Mucosa of stomach (tissue), 1 donor: ENCODE data around the gene PLXNB3.
"Not testable (repeated sequence)": the region's sequence is repeated elsewhere in the genome, so short reads cannot be mapped to it uniquely, and the experiment has no call there.

Source experiments
- H3K27me3 ChIP-seq: one replicate; pipeline ENCODE4 v1.7.0; 2013; ENCODE audit warnings: mild to moderate bottlenecking, low read length; ENCODE audit not compliant: control insufficient read depth, insufficient read depth
- H3K36me3 ChIP-seq: one replicate; pipeline ENCODE4 v1.7.0; 2013; ENCODE audit warnings: low read length; ENCODE audit not compliant: control insufficient read depth, insufficient read depth
- H3K4me1 ChIP-seq: one replicate; pipeline ENCODE4 v1.7.0; 2013; ENCODE audit warnings: mild to moderate bottlenecking, low read length; ENCODE audit not compliant: control insufficient read depth, insufficient read depth
- H3K4me3 ChIP-seq: one replicate; pipeline ENCODE4 v1.7.0; 2013; ENCODE audit warnings: low read length
- H3K9ac ChIP-seq: one replicate; pipeline ENCODE4 v1.7.0; 2013; ENCODE audit warnings: mild to moderate bottlenecking, low read length, moderate library complexity
- H3K9me3 ChIP-seq: one replicate; pipeline ENCODE4 v1.7.0; 2013; ENCODE audit warnings: mild to moderate bottlenecking, low read length, moderate library complexity; ENCODE audit not compliant: control insufficient read depth
- donor health status: Pancreatic carcinoma.

PLXNB3 gene

GRCh38 chrX:153726286-153727122 is 37.5 kb upstream of the PLXNB3 start:
- no peaks in the 10 kb centered on the region for H3K36me3 ChIP-seq
- no peaks in the 10 kb centered on the region for H3K9me3 ChIP-seq
- H3K4me3 ChIP-seq, result no peak overlapping the region
- H3K9ac ChIP-seq, result no peak overlapping the region
- H3K4me1 ChIP-seq, result peaks cover 37% of the 10 kb centered on the region
- no peaks in the 10 kb centered on the region for H3K27me3 ChIP-seq

DNA sequence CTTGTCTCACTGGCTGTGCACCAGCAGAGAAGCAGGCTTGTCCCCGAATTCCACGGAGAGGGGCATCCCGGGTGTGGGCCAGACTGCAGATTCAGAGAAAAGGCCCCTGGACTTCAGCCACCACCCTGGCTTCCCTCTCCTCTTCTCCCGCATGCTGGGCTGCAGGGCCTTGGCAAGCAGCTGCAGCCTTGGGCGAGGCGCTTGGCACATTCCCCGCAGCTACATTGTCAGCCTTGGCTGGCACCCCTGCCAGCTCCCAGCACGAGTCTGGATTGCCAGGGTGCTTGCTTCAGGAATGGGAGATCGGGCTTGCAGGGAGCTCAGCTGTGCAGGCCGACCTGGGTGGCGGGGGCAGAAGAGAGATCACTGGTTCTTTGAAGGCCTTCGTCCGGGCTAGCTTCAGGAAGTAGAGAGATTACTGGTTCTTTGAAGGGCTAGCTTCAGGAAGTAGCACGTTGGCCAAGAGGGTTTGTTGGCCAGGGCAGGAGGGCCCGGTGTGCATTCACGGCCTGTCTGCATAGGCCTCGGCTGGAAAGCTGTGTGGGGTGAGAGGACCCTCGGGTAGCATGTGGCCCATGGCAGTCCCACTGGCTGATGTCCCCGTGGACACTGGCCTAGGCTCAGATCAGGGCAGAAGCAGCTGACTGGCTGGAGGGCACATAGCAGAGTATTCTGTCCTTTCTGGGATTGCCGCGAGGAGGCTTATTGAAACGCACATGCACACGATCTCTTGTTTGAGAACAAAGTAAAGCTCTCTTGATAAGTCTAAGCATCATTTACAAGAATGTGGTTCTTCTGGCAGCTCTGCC is 36.7 kb upstream of the PLXNB3 start:
- peaks cover 33% of the 10 kb centered on the region for H3K4me1 ChIP-seq
- no peak overlapping the region for H3K4me3 ChIP-seq
- H3K9me3 ChIP-seq, result no peaks in the 10 kb centered on the region
- no peak overlapping the region for H3K9ac ChIP-seq
- no peaks in the 10 kb centered on the region for H3K27me3 ChIP-seq
- H3K36me3 ChIP-seq, result no peaks in the 10 kb centered on the region

GRCh38 chrX:153728095-153728494 is 36.0 kb upstream of the PLXNB3 start:
- H3K9ac ChIP-seq, result no peak overlapping the region
- no peaks in the 10 kb centered on the region for H3K27me3 ChIP-seq
- H3K4me3 ChIP-seq, result no peak overlapping the region

GRCh38 chrX:153728951-153729631 is 35.0 kb upstream of the PLXNB3 start:
- H3K36me3 ChIP-seq, result no peaks in the 10 kb centered on the region
- H3K4me1 ChIP-seq, result peaks cover 31% of the 10 kb centered on the region
- H3K9me3 ChIP-seq, result no peaks in the 10 kb centered on the region
- H3K9ac ChIP-seq, result no peak overlapping the region
- H3K27me3 ChIP-seq, result no peaks in the 10 kb centered on the region
- H3K4me3 ChIP-seq, result no peak overlapping the region

More at GRCh38 chrX:153728095-153728494, 36.0 kb upstream of the PLXNB3 start:
- no peaks in the 10 kb centered on the region for H3K9me3 ChIP-seq
- H3K4me1 ChIP-seq, result peaks cover 31% of the 10 kb centered on the region
- H3K36me3 ChIP-seq, result no peaks in the 10 kb centered on the region

- H3K4me1 ChIP-seq, result peaks cover 31% of the 10 kb centered on the region
- H3K9ac ChIP-seq, H3K27me3 ChIP-seq, H3K9me3 ChIP-seq, H3K36me3 ChIP-seq, H3K4me3 ChIP-seq: not testable (repeated sequence)
Measured at GRCh38 chrX:153730115-153730514, 33.9 kb upstream of the PLXNB3 start.

DNA sequence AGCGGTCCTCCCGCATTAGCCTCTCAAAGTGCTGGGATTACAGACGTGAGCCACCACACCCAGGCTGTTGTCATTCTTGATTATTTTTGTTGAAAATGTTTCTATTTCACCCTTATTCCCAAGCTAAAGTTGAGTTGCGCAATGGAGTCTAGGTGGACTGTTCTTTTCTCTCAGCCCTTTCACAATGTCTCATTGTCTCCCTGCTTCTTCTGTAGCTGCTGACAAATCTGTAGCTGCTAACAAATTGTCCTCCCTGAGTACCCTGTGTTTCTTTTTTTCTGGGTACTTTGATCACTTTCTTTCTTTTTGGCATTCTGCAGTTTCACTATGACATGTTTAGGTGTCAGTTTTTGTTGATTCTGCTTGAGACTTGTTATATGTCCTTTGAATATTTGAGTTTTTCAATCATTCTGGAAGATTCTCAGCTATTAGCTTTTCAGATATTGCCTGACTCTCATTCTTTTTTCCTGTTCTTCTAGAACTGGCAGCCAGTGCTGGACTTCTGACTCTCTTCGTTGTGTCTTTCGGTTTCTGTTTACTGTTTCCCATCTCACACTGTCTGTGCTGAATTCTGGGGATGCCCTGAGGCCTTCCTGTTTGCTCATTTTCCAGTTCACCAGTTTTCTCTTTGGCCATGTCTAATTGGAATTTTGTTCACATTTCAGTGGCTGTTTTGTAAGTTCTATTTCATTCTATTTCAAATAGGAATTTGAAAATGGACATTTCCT is 32.8 kb upstream of the PLXNB3 start:
- no peaks in the 10 kb centered on the region for H3K9me3 ChIP-seq
- H3K27me3 ChIP-seq, result no peaks in the 10 kb centered on the region
- peaks cover 19% of the 10 kb centered on the region for H3K4me1 ChIP-seq
- no peaks in the 10 kb centered on the region for H3K36me3 ChIP-seq
- H3K9ac ChIP-seq, result no peak overlapping the region
- no peak overlapping the region for H3K4me3 ChIP-seq

DNA sequence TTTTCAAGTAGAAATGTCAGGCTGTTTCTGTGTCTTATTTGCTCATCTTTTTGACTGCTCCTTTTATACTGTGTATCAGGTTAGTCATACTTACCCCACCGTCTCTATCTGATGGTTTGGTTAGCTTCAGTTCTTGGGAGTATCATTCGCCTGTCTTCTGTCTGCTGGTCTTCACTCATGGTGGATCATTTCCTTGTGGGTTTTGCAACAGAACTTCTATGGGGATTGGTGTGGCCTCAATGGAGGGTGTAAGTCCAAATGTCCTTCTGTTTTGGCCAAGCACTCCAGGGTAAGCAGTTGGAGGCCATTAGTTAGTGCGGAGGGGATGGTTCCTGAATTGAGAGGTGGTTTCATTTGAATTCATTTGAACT is 32.2 kb upstream of the PLXNB3 start:
- no peak overlapping the region for H3K9ac ChIP-seq

GRCh38 chrX:153732401-153732800 is 31.6 kb upstream of the PLXNB3 start:
- H3K4me1 ChIP-seq, result peaks cover 8% of the 10 kb centered on the region
- no peak overlapping the region for H3K9ac ChIP-seq
- H3K9me3 ChIP-seq, result no peaks in the 10 kb centered on the region
- no peaks in the 10 kb centered on the region for H3K27me3 ChIP-seq
- H3K4me3 ChIP-seq, result no peak overlapping the region
- H3K36me3 ChIP-seq, result no peaks in the 10 kb centered on the region

More for the DNA sequence above, 32.2 kb upstream of the PLXNB3 start:
- H3K4me3 ChIP-seq, result no peak overlapping the region
- H3K27me3 ChIP-seq, result no peaks in the 10 kb centered on the region
- no peaks in the 10 kb centered on the region for H3K36me3 ChIP-seq
- peaks cover 14% of the 10 kb centered on the region for H3K4me1 ChIP-seq
- no peaks in the 10 kb centered on the region for H3K9me3 ChIP-seq

DNA sequence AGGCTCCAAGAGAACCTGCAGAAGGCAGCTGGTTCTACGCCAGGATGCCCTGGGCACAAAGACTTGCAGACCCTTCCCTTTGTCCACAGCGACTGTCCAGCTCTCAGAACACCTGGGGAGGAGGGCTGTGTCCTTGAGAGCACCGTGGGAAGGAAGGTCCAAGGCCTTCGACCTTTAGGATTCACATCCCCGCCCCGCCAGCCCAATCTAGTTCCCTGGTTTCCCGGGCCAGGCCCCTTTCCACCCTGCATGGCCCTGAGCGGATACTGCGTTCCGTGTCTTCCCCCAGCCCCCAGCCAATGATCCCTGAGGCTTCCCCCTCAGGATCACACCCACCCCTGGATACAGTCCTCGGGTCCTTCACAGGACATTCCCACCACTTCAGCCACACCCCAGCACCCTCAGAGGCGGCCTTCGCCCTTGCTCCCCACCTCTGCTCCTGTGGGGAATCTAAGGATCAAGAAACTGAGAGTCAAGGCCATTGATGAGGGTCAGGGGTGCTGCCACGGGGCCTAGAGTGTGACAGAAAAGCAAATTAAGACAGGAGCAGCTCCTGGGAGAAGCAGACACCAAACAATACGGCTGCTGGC is 30.3 kb upstream of the PLXNB3 start:
- H3K4me3 ChIP-seq, result no peak overlapping the region
- H3K36me3 ChIP-seq, result no peaks in the 10 kb centered on the region
- H3K27me3 ChIP-seq, result no peaks in the 10 kb centered on the region

DNA sequence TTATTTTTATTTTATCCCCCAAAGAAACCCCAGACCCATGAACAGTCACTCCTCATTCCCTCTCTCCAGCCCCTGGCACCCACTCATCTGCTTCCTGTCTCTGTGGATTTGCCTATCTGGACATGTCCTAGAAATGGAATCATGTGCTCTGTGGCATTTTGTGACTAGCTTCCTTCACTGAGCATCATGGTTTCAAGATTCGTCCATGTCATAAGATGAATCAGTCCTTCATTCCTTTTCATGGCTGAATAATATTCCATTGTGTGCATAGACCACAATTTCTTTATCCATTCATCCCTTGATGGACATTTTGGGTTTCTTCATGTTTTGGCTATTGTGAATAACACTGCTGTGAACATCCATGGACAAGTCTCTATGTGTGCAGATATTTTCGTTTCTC is 29.2 kb upstream of the PLXNB3 start:
- no peak overlapping the region for H3K4me3 ChIP-seq
- no peaks in the 10 kb centered on the region for H3K27me3 ChIP-seq
- no peak overlapping the region for H3K9ac ChIP-seq
- no peaks in the 10 kb centered on the region for H3K4me1 ChIP-seq
- no peaks in the 10 kb centered on the region for H3K36me3 ChIP-seq
- H3K9me3 ChIP-seq, result no peaks in the 10 kb centered on the region

More for the DNA sequence above, 30.3 kb upstream of the PLXNB3 start:
- Histone ChIP-seq H3K9ac (no peak overlapping the region), H3K4me1 (no peaks in the 10 kb centered on the region), H3K9me3 (no peaks in the 10 kb centered on the region)

GRCh38 chrX:153735274-153735673 is 28.8 kb upstream of the PLXNB3 start:
- Histone ChIP-seq H3K9ac (no peak overlapping the region), H3K4me1 (no peaks in the 10 kb centered on the region), H3K9me3 (no peaks in the 10 kb centered on the region), H3K36me3 (no peaks in the 10 kb centered on the region), H3K4me3 (no peak overlapping the region), H3K27me3 (no peaks in the 10 kb centered on the region)
